GM21360 (cell line): ENCODE results near the gene SORBS1.

ENCODE experiments used
- ATAC-seq: cut with Tn5 transposase; IDR thresholded peaks from one replicate; pipeline ENCODE4 v1.9.1; 2021; ENCODE audit warnings: mild to moderate bottlenecking, moderate library complexity; ENCODE audit not compliant: unreplicated experiment

Gene SORBS1

GRCh38 chr10:95303950-95304349, 257.2 kb downstream of the SORBS1 start:
- no peak for ATAC-seq

GRCh38 chr10:95303535-95303934, 257.6 kb downstream of the SORBS1 start:
- ATAC-seq = no peak

- ATAC-seq = no peak
Measured at GRCh38 chr10:95300022-95300539, 261.1 kb downstream of the SORBS1 start.

GRCh38 chr10:95297402-95297801, 263.8 kb downstream of the SORBS1 start:
- ATAC-seq = peak; percentile 29

GRCh38 chr10:95296764-95297163, 264.4 kb downstream of the SORBS1 start:
- ATAC-seq = no peak

- peak; percentile 75 for ATAC-seq
Measured at GRCh38 chr10:95295031-95295755, 266.0 kb downstream of the SORBS1 start.

- no peak for ATAC-seq
Measured at GRCh38 chr10:95293631-95294030, 267.5 kb downstream of the SORBS1 start.

- ATAC-seq = no peak
Measured at GRCh38 chr10:95291365-95292039, 269.7 kb downstream of the SORBS1 start.

GRCh38 chr10:95290461-95291364, 270.5 kb downstream of the SORBS1 start, which contains the start of gene PDLIM1:
Gene PDLIM1, minus strand, starts transcription at chr10:95291003. Its CDS starts 88 bp downstream, at chr10:95290915.
- ATAC-seq = peak; percentile 34

GRCh38 chr10:95289921-95290421, 271.2 kb downstream of the SORBS1 start:
- no peak for ATAC-seq

GRCh38 chr10:95289003-95289920, 271.9 kb downstream of the SORBS1 start:
- ATAC-seq = no peak

GRCh38 chr10:95288303-95288702, 272.9 kb downstream of the SORBS1 start:
- no peak for ATAC-seq

GRCh38 chr10:95287281-95287680, 273.9 kb downstream of the SORBS1 start:
- ATAC-seq = no peak

GRCh38 chr10:95286707-95287106, 274.5 kb downstream of the SORBS1 start:
- no peak for ATAC-seq

GRCh38 chr10:95285556-95285955, 275.6 kb downstream of the SORBS1 start:
- ATAC-seq = no peak

- no peak for ATAC-seq
Measured at GRCh38 chr10:95284807-95285206, 276.4 kb downstream of the SORBS1 start.

GRCh38 chr10:95282107-95282506, 279.1 kb downstream of the SORBS1 start:
- no peak for ATAC-seq

- no peak for ATAC-seq
Measured at GRCh38 chr10:95281206-95281605, 280.0 kb downstream of the SORBS1 start.

GRCh38 chr10:95280637-95281036, 280.5 kb downstream of the SORBS1 start:
- ATAC-seq = no peak
